ENCODE results near the gene VEZT. TPM values are rescaled to one million over a fixed set of nuclear protein-coding genes. Genes with fewer than 3 reads are reported as not detected.

Gene VEZT
- total RNA-seq, 1 experiment from 2014 or later, result 46.4 TPM

GRCh38 chr12:95197636-95198035, 20.0 kb upstream of the VEZT start:
- CTCF ChIA-PET, result no interaction called here

More at GRCh38 chr12:95197636-95198035, 20.0 kb upstream of the VEZT start:
- Histone ChIP-seq H3K4me2 (ENCODE audit: low read length) (no peak overlapping the region), H3K36me3 (ENCODE audit: control insufficient read depth in 1 of 2, insufficient read depth in 2 of 2, low read length in 2 of 2) (no peaks in the 10 kb centered on the region; a peak in 1 of 4 replicates), H3K27ac (ENCODE audit: low read depth, low read length) (no peak overlapping the region), H3K27me3 (ENCODE audit: insufficient read depth, low read length) (no peaks in the 10 kb centered on the region), H3K4me3 (replicated peaks in 1 of 2; ENCODE audit: low read depth in 1 of 2, low read length in 2 of 2) (no peak overlapping the region), H3K9ac (ENCODE audit: low read length) (no peak overlapping the region), H2AFZ (ENCODE audit: low read depth, low read length, poor library complexity, severe bottlenecking) (no peak overlapping the region), H3K79me2 (ENCODE audit: insufficient read depth, low read length) (peaks cover 51% of the 10 kb centered on the region), H4K20me1 (ENCODE audit: insufficient read depth) (no peaks in the 10 kb centered on the region), H3K9me2 (ENCODE audit: insufficient read depth) (no peaks in the 10 kb centered on the region), H3K9me3 (ENCODE audit: control insufficient read depth in 1 of 2, insufficient read depth in 1 of 2, low read depth in 1 of 2, low read length in 2 of 2) (no peaks in the 10 kb centered on the region), H3K4me1 (ENCODE audit: control insufficient read depth in 1 of 2, insufficient read depth in 2 of 2, low read length in 2 of 2) (peaks cover 27 to 34% of the 10 kb centered on the region in 2 experiments)
- POLR2A ChIA-PET, result no interaction called here
- RAD21 ChIA-PET (ENCODE audit: low non-redundant PET in 1 of 2, low total read pairs in 2 of 2, uncharacterized antibody in 2 of 2, unreplicated experiment in 2 of 2), result no interaction called here
- ATAC-seq, result no peak
- no TSS peak for BruUV-seq (replicated peaks)
- TF ChIP-seq ZBTB33 (IDR thresholded peaks at IDR 0.05; ENCODE audit: extremely low read depth, insufficient replicate concordance, low read length) (no peak), SRF (IDR thresholded peaks at IDR 0.05; ENCODE audit: low read depth) (no peak), EZH2phosphoT487 (IDR thresholded peaks at IDR 0.05; ENCODE audit: borderline replicate concordance) (no peak), ELF1 (IDR thresholded peaks at IDR 0.05; ENCODE audit: borderline replicate concordance, low read depth) (no peak), SIN3A (IDR thresholded peaks at IDR 0.05; ENCODE audit: low read depth) (no peak), REST (IDR thresholded peaks at IDR 0.05; ENCODE audit: low read depth) (no peak), JUND (IDR thresholded peaks at IDR 0.05) (no peak), EGR1 (IDR thresholded peaks at IDR 0.05; ENCODE audit: low read depth) (no peak), SP1 (IDR thresholded peaks at IDR 0.05; ENCODE audit: low read depth) (no peak), MAX (IDR thresholded peaks at IDR 0.05) (no peak), YY1 (IDR thresholded peaks at IDR 0.05; ENCODE audit: extremely low read depth, insufficient replicate concordance, low read depth, low read length) (no peak)
- intact Hi-C loops (cut with micrococcal nuclease), result no loop called here
- DNase-seq (ENCODE audit: low read depth, low spot score), result no peak

All from HCT116 (cell line).